Measurements from ENCODE around the gene KPNA2. TPM values are rescaled to one million over a fixed set of nuclear protein-coding genes. Genes with fewer than 3 reads are reported as not detected.
"Not testable (repeated sequence)": the region's sequence is repeated elsewhere in the genome, so short reads cannot be mapped to it uniquely, and the experiment has no call there.

KPNA2 gene
- total and polyA plus RNA-seq, 10 of the 15 experiments (the other 5 are each of a cell fraction or from before 2014, with no cell fraction given), result 202 to 731 (median 283) TPM

GRCh38 chr17:68048996-68049395 lies 13.5 kb downstream of the KPNA2 start (continued):
- TF ChIP-seq NKRF (conservative IDR thresholded peaks at IDR 0.05) (no peak), RUNX3 (IDR thresholded peaks at IDR 0.05; ENCODE audit: low read length) (no peak)

DNA sequence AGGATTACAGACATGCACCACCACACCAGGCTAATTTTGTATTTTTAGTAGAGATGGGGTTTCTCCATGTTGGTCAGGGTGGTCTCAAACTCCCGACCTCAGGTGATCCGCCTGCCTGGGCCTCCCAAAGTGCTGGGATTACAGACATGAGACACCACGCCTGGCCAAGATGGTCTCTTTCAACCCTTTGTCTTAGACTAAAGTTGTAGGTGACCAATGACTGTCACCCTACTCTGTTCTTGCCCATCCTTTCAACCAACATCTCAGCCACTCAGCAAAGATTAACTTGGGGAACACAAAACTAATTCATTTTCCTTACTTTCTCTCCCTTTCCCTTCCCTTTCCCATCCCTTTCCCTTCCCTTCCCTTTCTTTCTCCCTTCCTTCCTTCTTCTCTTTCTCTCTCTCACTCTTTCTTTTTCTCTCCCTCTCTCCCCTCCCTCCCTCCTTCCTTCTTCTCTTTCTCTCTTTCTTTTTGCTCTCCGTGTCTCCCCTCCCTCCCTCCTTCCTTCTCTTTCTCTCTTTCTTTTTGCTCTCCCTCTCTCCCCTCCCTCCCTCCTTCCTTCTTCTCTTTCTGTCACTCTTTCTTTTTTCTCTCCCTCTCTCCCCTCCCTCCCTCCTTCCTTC lies 14.4 kb downstream of the KPNA2 start:
- H3K79me2 ChIP-seq (ENCODE audit: control insufficient read depth, insufficient read depth, low read length); RAD21 ChIA-PET (ENCODE audit: unreplicated experiment); H3K4me2 ChIP-seq (ENCODE audit: control insufficient read depth, insufficient read depth); H3K9me3 ChIP-seq (replicated peaks; ENCODE audit: control insufficient read depth, insufficient read depth, low read length); in situ Hi-C loops (cut with MboI); BruUV-seq (replicated peaks); intact Hi-C loops (cut with micrococcal nuclease; ENCODE audit: unreplicated experiment); H3K27ac ChIP-seq (ENCODE audit: control insufficient read depth, insufficient read depth); POLR2A ChIA-PET; H4K20me1 ChIP-seq (ENCODE audit: control insufficient read depth, insufficient read depth); H2AFZ ChIP-seq (ENCODE audit: control insufficient read depth, low read depth, low read length); DNase-seq (ENCODE audit: low read depth, low spot score); H3K4me3 ChIP-seq; H3K27me3 ChIP-seq (replicated peaks in 1 of 2; ENCODE audit: control insufficient read depth in 2 of 2, insufficient read depth in 2 of 2, low read length in 1 of 2); H3K36me3 ChIP-seq (ENCODE audit: control insufficient read depth in 2 of 2, insufficient read depth in 2 of 2, low read length in 1 of 2); CTCF ChIA-PET; H3K4me1 ChIP-seq (ENCODE audit: control insufficient read depth, insufficient read depth, low read length); H3K9ac ChIP-seq (ENCODE audit: control insufficient read depth, insufficient read depth, low read length); FAIRE-seq: not testable (repeated sequence)
- ATAC-seq, result peak; percentile 36; the same call in 1 of the 3 replicates
- WGBS (ENCODE audit: insufficient coverage, insufficient replicate concordance, low lambda C conversion rate, missing lambda C conversion rate), result 75% methylated on average over 4 of the region's 4 CpGs
- SMC1A ChIA-PET (ENCODE audit: uncharacterized antibody, unreplicated experiment), result interaction anchor here (1.4 kb wide), 1 partner anchor 13 kb away, joined by 5 read pairs; no protein-coding TSS in a partner anchor

DNA sequence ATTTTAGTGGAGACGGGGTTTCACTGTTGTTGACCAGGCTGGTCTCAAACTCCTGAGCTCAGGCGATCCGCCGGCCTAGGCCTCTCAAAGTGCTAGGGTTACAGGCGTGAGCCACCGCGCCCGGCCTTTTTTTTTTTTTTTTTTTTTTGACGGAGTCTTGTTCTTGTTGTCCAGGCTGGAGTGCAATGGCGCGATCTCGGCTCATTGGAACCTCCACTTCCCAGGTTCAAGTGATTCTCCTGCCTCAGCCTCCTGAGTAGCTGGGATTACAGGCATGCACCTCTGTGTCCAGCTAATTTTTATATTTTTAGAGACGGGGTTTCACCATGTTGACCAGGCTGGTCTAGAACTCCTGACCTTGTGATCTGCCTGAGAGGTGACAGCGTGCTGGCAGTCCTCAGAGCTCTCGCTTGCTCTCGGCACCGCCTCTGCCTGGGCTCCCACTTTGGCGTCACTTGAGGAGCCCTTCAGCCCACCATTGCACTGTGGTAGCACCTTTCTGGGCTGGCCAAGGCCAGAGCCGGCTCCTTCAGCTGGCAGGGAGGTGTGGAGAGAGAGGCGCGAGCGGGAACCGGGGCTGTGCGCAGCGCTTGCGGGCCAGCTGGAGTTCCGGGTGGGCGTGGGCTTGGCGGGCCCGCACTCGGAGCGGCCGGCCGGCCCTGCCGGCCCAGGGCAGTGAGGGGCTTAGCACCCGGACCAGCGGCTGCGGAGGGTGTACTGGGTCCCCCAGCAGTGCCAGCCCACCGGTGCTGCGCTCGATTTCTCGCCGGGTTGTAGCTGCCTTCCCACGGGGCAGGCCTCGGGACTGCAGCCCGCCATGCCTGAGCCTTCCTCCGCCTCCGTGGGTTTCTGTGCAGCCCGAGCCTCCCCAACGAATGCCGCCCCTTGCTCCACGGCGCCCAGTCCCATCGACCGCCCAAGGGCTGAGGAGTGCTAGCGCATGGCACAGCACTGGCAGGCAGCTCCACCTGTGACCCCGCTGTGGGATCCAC lies 16.1 kb downstream of the KPNA2 start:
- H4K20me1 ChIP-seq (ENCODE audit: control insufficient read depth, insufficient read depth); H3K9me3 ChIP-seq (replicated peaks; ENCODE audit: control insufficient read depth, insufficient read depth, low read length); RAD21 ChIA-PET (ENCODE audit: unreplicated experiment); DNase-seq (ENCODE audit: low read depth, low spot score); FAIRE-seq; H2AFZ ChIP-seq (ENCODE audit: control insufficient read depth, low read depth, low read length); H3K4me2 ChIP-seq (ENCODE audit: control insufficient read depth, insufficient read depth); H3K27ac ChIP-seq (ENCODE audit: control insufficient read depth, insufficient read depth); ATAC-seq; H3K4me3 ChIP-seq; CTCF ChIA-PET; H3K27me3 ChIP-seq (replicated peaks in 1 of 2; ENCODE audit: control insufficient read depth in 2 of 2, insufficient read depth in 2 of 2, low read length in 1 of 2); H3K36me3 ChIP-seq (ENCODE audit: control insufficient read depth in 2 of 2, insufficient read depth in 2 of 2, low read length in 1 of 2); BruUV-seq (replicated peaks); H3K9ac ChIP-seq (ENCODE audit: control insufficient read depth, insufficient read depth, low read length); H3K4me1 ChIP-seq (ENCODE audit: control insufficient read depth, insufficient read depth, low read length); in situ Hi-C loops (cut with MboI); intact Hi-C loops (cut with micrococcal nuclease; ENCODE audit: unreplicated experiment); H3K79me2 ChIP-seq (ENCODE audit: control insufficient read depth, insufficient read depth, low read length); SMC1A ChIA-PET (ENCODE audit: uncharacterized antibody, unreplicated experiment): not testable (repeated sequence)
- POLR2A ChIA-PET, result interaction anchor here (0.7 kb wide), 1 partner anchor 333 kb away, joined by 4 read pairs; no protein-coding TSS in a partner anchor
- 98% methylated on average over 42 of the region's 57 CpGs for WGBS (ENCODE audit: insufficient coverage, insufficient replicate concordance, low lambda C conversion rate, missing lambda C conversion rate)

Data from GM12878 (cell line).